H1 (cell line): ENCODE measurements around the gene ANK3. TPM values are rescaled to one million over a fixed set of nuclear protein-coding genes. Genes with fewer than 3 reads are reported as not detected.

Experiments
- CTCF ChIA-PET: fragments of 300-600 bp; sonication (Branson Sonifier 250); formaldehyde crosslinking; loops from one replicate; lab custom pipeline; 2021; ENCODE audit not compliant: partially characterized antibody; lab: Charles Lee
- POLR2A ChIA-PET: fragments of 300-600 bp; sonication (Branson Sonifier 250); formaldehyde crosslinking; loops from one replicate; lab custom pipeline; 2021; ENCODE audit warnings: inconsistent platforms; ENCODE audit not compliant: partially characterized antibody; lab: Charles Lee
- DNase-seq, 2 experiments: peaks; one replicate each; pipeline versions ENCODE4 v3.0.0 to v3.0.0-alpha.2; 2010 to 2022; ENCODE audit warnings: low spot score in 2 of 2, low read depth in 1 of 2, mixed read lengths in 1 of 2
- FAIRE-seq: peaks from 2 replicates; lab custom pipeline; 2011; peaks lifted over from hg19 to GRCh38; lab: Jason Lieb, UNC
- H2AFZ ChIP-seq: 2 replicates; pipeline ENCODE4 v1.8.1; 2012; ENCODE audit warnings: low read length, inconsistent platforms
- H2AK5ac ChIP-seq: 2 replicates; pipeline ENCODE4 v1.6.1; 2013; ENCODE audit warnings: low read depth, low read length
- H2BK120ac ChIP-seq: replicated peaks from 2 replicates; pipeline ENCODE3; 2013; ENCODE audit warnings: low read depth, low read length, inconsistent platforms
- H2BK12ac ChIP-seq: 2 replicates; pipeline ENCODE4 v1.6.1; 2013; ENCODE audit warnings: low read depth, low read length
- H2BK15ac ChIP-seq: 2 replicates; pipeline ENCODE4 v1.6.1; 2013; ENCODE audit warnings: low read length
- H2BK20ac ChIP-seq: 2 replicates; pipeline ENCODE4 v1.6.1; 2013; ENCODE audit warnings: low read length
- H2BK5ac ChIP-seq: 2 replicates; pipeline ENCODE4 v1.6.1; 2013; ENCODE audit warnings: low read depth, low read length
- H3K14ac ChIP-seq: 2 replicates; pipeline ENCODE4 v1.6.1; 2013; ENCODE audit warnings: inconsistent platforms; ENCODE audit not compliant: insufficient read length
- H3K18ac ChIP-seq: 2 replicates; pipeline ENCODE4 v1.6.1; 2013; ENCODE audit warnings: low read length; ENCODE audit errors: extremely low read depth
- H3K23ac ChIP-seq: 2 replicates; pipeline ENCODE4 v1.6.1; 2013; ENCODE audit warnings: inconsistent platforms; ENCODE audit not compliant: insufficient read length
- H3K23me2 ChIP-seq: 2 replicates; pipeline ENCODE4 v1.6.1; 2013; ENCODE audit warnings: low read depth, low read length
- H3K27ac ChIP-seq: 2 replicates; pipeline ENCODE4 v1.6.1; 2011; ENCODE audit warnings: low read depth, low read length, inconsistent platforms
- H3K27me3 ChIP-seq, 4 experiments: replicated peaks in 1 of 4; 1 replicate in 1 of 4; 2 replicates in 3 of 4; pipeline versions ENCODE4 v1.6.1 to v1.8.1; 2011 to 2013; ENCODE audit warnings: low read length in 3 of 4, mild to moderate bottlenecking in 3 of 4, inconsistent platforms in 2 of 4, mixed read lengths in 2 of 4, moderate library complexity in 1 of 4; ENCODE audit not compliant: control insufficient read depth in 3 of 4, insufficient read depth in 3 of 4; ENCODE audit errors: extremely low read depth in 1 of 4
- H3K36me3 ChIP-seq, 4 experiments: 2 replicates each; pipeline versions ENCODE4 v1.6.1 to v1.8.1; 2011 to 2013; ENCODE audit warnings: mild to moderate bottlenecking in 4 of 4, low read length in 3 of 4, moderate library complexity in 2 of 4, control low read depth in 1 of 4, inconsistent platforms in 1 of 4; ENCODE audit not compliant: insufficient read depth in 4 of 4, control insufficient read depth in 2 of 4
- H3K4ac ChIP-seq: replicated peaks from 2 replicates; pipeline ENCODE3; 2013; ENCODE audit warnings: low read length, low read depth, mixed read lengths, inconsistent platforms; ENCODE audit not compliant: insufficient read length
- H3K4me1 ChIP-seq, 4 experiments: replicated peaks in 1 of 4; 1 replicate in 1 of 4; 2 replicates in 3 of 4; pipeline versions ENCODE4 v1.6.1 to v1.8.1; 2011 to 2013; ENCODE audit warnings: low read length in 3 of 4, inconsistent platforms in 2 of 4, mixed read lengths in 1 of 4; ENCODE audit not compliant: insufficient read depth in 4 of 4, control insufficient read depth in 3 of 4
- H3K4me2 ChIP-seq, 2 experiments: 2 replicates each; pipeline versions ENCODE4 v1.6.1 to v1.8.1; 2011 to 2013; ENCODE audit warnings: low read depth in 2 of 2, low read length in 2 of 2, control low read depth in 1 of 2, inconsistent platforms in 1 of 2, mild to moderate bottlenecking in 1 of 2; ENCODE audit not compliant: insufficient read depth in 1 of 2
- H3K4me3 ChIP-seq, 4 experiments: fragments of 200-600, 300-600 bp in 1 of 4; sonication (generic), shearing (Covaris generic), sonication (Bioruptor Twin) in 1 of 4; 2 replicates each; pipeline versions ENCODE4 v1.5.1 to v1.8.1; 2011 to 2016; ENCODE audit warnings: low read length in 4 of 4, low read depth in 3 of 4, control low read depth in 2 of 4, inconsistent platforms in 2 of 4, mild to moderate bottlenecking in 2 of 4, mixed read lengths in 1 of 4, moderate library complexity in 1 of 4; ENCODE audit not compliant: insufficient read depth in 2 of 4; ENCODE audit errors: extremely low read depth in 1 of 4
- H3K56ac ChIP-seq: replicated peaks from 2 replicates; pipeline ENCODE3; 2013; ENCODE audit warnings: low read depth, mild to moderate bottlenecking, mixed read lengths, low read length, inconsistent platforms; ENCODE audit not compliant: insufficient read length
- H3K79me1 ChIP-seq: 2 replicates; pipeline ENCODE4 v1.6.1; 2013; ENCODE audit warnings: low read depth, low read length, control low read depth
- H3K79me2 ChIP-seq, 2 experiments: 2 replicates each; pipeline versions ENCODE4 v1.6.1 to v1.8.1; 2012 to 2013; ENCODE audit warnings: low read length in 2 of 2, mild to moderate bottlenecking in 2 of 2, inconsistent platforms in 1 of 2; ENCODE audit not compliant: insufficient read depth in 2 of 2, control insufficient read depth in 1 of 2
- H3K9ac ChIP-seq, 4 experiments: replicated peaks in 1 of 4; 1 replicate in 1 of 4; 2 replicates in 3 of 4; pipeline versions ENCODE4 v1.6.1 to v1.8.1; 2011 to 2013; ENCODE audit warnings: low read depth in 3 of 4, low read length in 3 of 4, control low read depth in 2 of 4, mild to moderate bottlenecking in 2 of 4, moderate library complexity in 2 of 4, inconsistent platforms in 1 of 4; ENCODE audit errors: extremely low read depth in 1 of 4
- H3K9me3 ChIP-seq, 2 experiments: 2 replicates each; pipeline versions ENCODE4 v1.6.1 to v1.8.1; 2012 to 2013; ENCODE audit warnings: mild to moderate bottlenecking in 2 of 2, moderate library complexity in 2 of 2, control low read depth in 1 of 2, inconsistent platforms in 1 of 2, low read depth in 1 of 2, low read length in 1 of 2, mixed read lengths in 1 of 2; ENCODE audit not compliant: insufficient read depth in 2 of 2
- H4K20me1 ChIP-seq, 2 experiments: replicated peaks in 1 of 2; 2 replicates each; pipeline versions ENCODE3 to v1.8.1; 2011 to 2013; ENCODE audit warnings: inconsistent platforms in 2 of 2, low read length in 2 of 2, mild to moderate bottlenecking in 1 of 2; ENCODE audit not compliant: insufficient read depth in 2 of 2, control insufficient read depth in 1 of 2
- H4K5ac ChIP-seq: 2 replicates; pipeline ENCODE4 v1.6.1; 2013; ENCODE audit warnings: low read length, low read depth, mixed read lengths, inconsistent platforms; ENCODE audit not compliant: insufficient read length
- H4K8ac ChIP-seq: 2 replicates; pipeline ENCODE4 v1.8.0; 2013; ENCODE audit warnings: mild to moderate bottlenecking, moderate library complexity, low read length, inconsistent platforms; ENCODE audit not compliant: insufficient read depth; ENCODE audit errors: extremely low read depth
- H4K91ac ChIP-seq: replicated peaks from 2 replicates; pipeline ENCODE3; 2013; ENCODE audit warnings: low read length, mixed read lengths, inconsistent platforms; ENCODE audit not compliant: insufficient read length
- CHD2 ChIP-seq: IDR thresholded peaks from 2 replicates; pipeline ENCODE4 v1.6.1; 2012; ENCODE audit warnings: low read length, improper control_type of control experiment
- TEAD4 ChIP-seq: IDR thresholded peaks from 2 replicates; pipeline ENCODE4 v1.6.1; 2012; ENCODE audit warnings: low read depth, low read length, inconsistent platforms, mixed read lengths
- WGBS, 2 experiments: shearing (Covaris generic) in 1 of 2; methylation state at CpG; one replicate each; pipeline versions ENCODE4 v1.1.6 to v1.1.7; 2013 to 2015; ENCODE audit warnings: low lambda C conversion rate in 2 of 2, mixed read lengths in 2 of 2, inconsistent platforms in 1 of 2, low coverage in 1 of 2, missing lambda C conversion rate in 1 of 2; ENCODE audit not compliant: insufficient replicate concordance in 2 of 2, insufficient coverage in 1 of 2, insufficient read length in 1 of 2; ENCODE audit errors: extremely low coverage in 1 of 2, missing lambda C conversion rate in 1 of 2; 5-methylcytosine and 5-hydroxymethylcytosine counted together
- polyA plus RNA-seq, 7 experiments: library from polyadenylated mRNA; depleted of rRNA in 3 of 7; stranded (reverse) in 5 of 7; unstranded in 2 of 7; fragments of >200 nt in 5 of 7; fragments of 200-250 nt in 2 of 7; gene quantifications; 1 replicate in 5 of 7; 2 replicates in 1 of 7; 4 replicates in 1 of 7; pipeline versions ENCODE4 v1.2.1 to v1.2.3, GENCODE V29; 2011 to 2013; ENCODE audit warnings: missing spikeins in 2 of 7, mixed read lengths in 2 of 7
- total RNA-seq: library from RNA; stranded (reverse); fragmentation: NEBNext Ultra II Directional; extraction: Animal tissue kit (Norgen Biotek cat#: 25700); gene quantifications from 2 replicates; pipeline ENCODE4 v1.2.1, GENCODE V29; 2021

The ANK3 gene
- total and polyA plus RNA-seq, 2 of the 8 experiments (the other 6 are each of a cell fraction or from before 2014, with no cell fraction given): 18.1 to 67.9 TPM

DNA sequence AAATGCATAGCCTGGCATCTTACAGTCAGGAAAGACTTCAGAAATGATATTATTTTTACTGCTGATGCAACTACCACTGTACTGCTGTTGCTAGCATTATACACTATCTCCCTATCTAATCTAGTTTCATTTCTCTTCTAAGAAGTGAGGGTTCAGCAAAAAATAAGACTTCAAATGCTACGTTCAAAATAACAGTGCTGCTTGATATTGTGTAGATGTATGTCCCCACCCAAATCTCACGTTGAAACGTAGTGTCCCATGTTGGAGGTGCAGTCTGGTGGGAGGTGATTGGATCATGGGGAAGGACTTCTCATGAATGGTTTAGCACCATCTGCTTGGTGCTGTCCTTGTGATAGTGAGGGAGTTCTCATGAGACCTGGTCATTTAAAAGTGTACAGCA is 129.4 kb downstream of the ANK3 start:
- H4K20me1 ChIP-seq: no peaks in the 10 kb centered on the region
- no peaks in the 10 kb centered on the region for H3K79me2 ChIP-seq
- WGBS, 2 experiments: 96% methylated on average over 3 of the region's 3 CpGs; no CpG with 5 or more reads in 1 of the 2 experiments
- H3K23ac ChIP-seq: no peak overlapping the region
- no peak overlapping the region for H3K14ac ChIP-seq
- H3K4me1 ChIP-seq: peaks cover 0 to 6% (median 4%) of the 10 kb centered on the region in 4 experiments; a peak in 5 of 7 replicates
- H2BK5ac ChIP-seq: no peak overlapping the region
- H2BK20ac ChIP-seq: no peak overlapping the region
- H3K79me1 ChIP-seq: no peaks in the 10 kb centered on the region
- no peaks in the 10 kb centered on the region for H3K36me3 ChIP-seq
- no peak overlapping the region for H3K4me2 ChIP-seq
- no peak overlapping the region for H4K91ac ChIP-seq
- H3K56ac ChIP-seq: no peak overlapping the region
- FAIRE-seq: no peak
- POLR2A ChIA-PET: interaction anchor here (0.6 kb wide), 1 partner anchor 163 kb away, joined by 3 read pairs; no protein-coding TSS in a partner anchor
- no peaks in the 10 kb centered on the region for H3K9me3 ChIP-seq
- DNase-seq: no peak
- no peak overlapping the region for H2BK15ac ChIP-seq
- CTCF ChIA-PET: interaction anchor here (1.0 kb wide), 1 partner anchor 9 kb away, joined by 4 read pairs; no protein-coding TSS in a partner anchor
- no peak overlapping the region for H3K9ac ChIP-seq
- H3K27me3 ChIP-seq: no peaks in the 10 kb centered on the region
- no peak overlapping the region for H3K4ac ChIP-seq
- H2AK5ac ChIP-seq: no peak overlapping the region
- H3K18ac ChIP-seq: no peak overlapping the region
- no peak overlapping the region for H3K27ac ChIP-seq
- no peak overlapping the region for H3K4me3 ChIP-seq
- H2AFZ ChIP-seq: no peak overlapping the region
- H4K5ac ChIP-seq: no peak overlapping the region
- no peak overlapping the region for H2BK12ac ChIP-seq
- no peak overlapping the region for H4K8ac ChIP-seq
- H2BK120ac ChIP-seq: no peak overlapping the region
- no peaks in the 10 kb centered on the region for H3K23me2 ChIP-seq
- TF ChIP-seq TEAD4 (no peak), CHD2 (no peak)
